Measurements from ENCODE around the gene GFRA4.

The GFRA4 gene

GRCh38 chr20:3681931-3682781 is 19.0 kb upstream of the GFRA4 start, which contains the start of gene ADAM33:
Gene ADAM33, minus strand, starts transcription at chr20:3682010. Its CDS starts 6 bp downstream, at chr20:3682004.
- Histone ChIP-seq H3K27ac (ENCODE audit: low read length) (no peak within 1 kb of the TSS), H3K4me3 (ENCODE audit: low read length) (no peak within 1 kb of the TSS), H3K36me3 (replicated peaks; ENCODE audit: insufficient read depth, low read length) (no peaks in the 10 kb centered on the region), H3K4me1 (ENCODE audit: low read length) (no peaks in the 10 kb centered on the region), H3K9me2 (replicated peaks; ENCODE audit: insufficient read depth, low read length) (no peaks in the 10 kb centered on the region), H3K9ac (ENCODE audit: low read length) (no peak within 1 kb of the TSS), H3K79me2 (ENCODE audit: low read length) (no peaks in the 10 kb centered on the region), H3F3A (ENCODE audit: insufficient read depth, low read length) (no peaks in the 10 kb centered on the region), H3K4me2 (ENCODE audit: low read depth, low read length) (no peak within 1 kb of the TSS), H3K27me3 (replicated peaks; ENCODE audit: insufficient read depth, low read length) (peaks cover 67% of the 10 kb centered on the region), H4K20me1 (ENCODE audit: insufficient read depth, low read length) (no peaks in the 10 kb centered on the region), H3K9me3 (replicated peaks; ENCODE audit: insufficient read depth, low read length) (no peaks in the 10 kb centered on the region), H2AFZ (ENCODE audit: low read length) (no peak within 1 kb of the TSS)
- no peak for DNase-seq
- TF ChIP-seq CTCF (IDR thresholded peaks at IDR 0.05; ENCODE audit: low read length): no peak
- no peak for TF ChIP-seq EZH2phosphoT487 (IDR thresholded peaks at IDR 0.05; ENCODE audit: low read length)
- no peak for TF ChIP-seq EZH2 (optimal IDR thresholded peaks at IDR 0.05; ENCODE audit: low read depth, low read length)

- Histone ChIP-seq H3K9ac (ENCODE audit: low read length) (no peak overlapping the region), H2AFZ (ENCODE audit: low read length) (no peak overlapping the region), H3K4me3 (ENCODE audit: low read length) (no peak overlapping the region), H3K36me3 (replicated peaks; ENCODE audit: insufficient read depth, low read length) (no peaks in the 10 kb centered on the region), H3K27ac (ENCODE audit: low read length) (no peak overlapping the region), H3F3A (ENCODE audit: insufficient read depth, low read length) (no peaks in the 10 kb centered on the region), H4K20me1 (ENCODE audit: insufficient read depth, low read length) (no peaks in the 10 kb centered on the region), H3K79me2 (ENCODE audit: low read length) (no peaks in the 10 kb centered on the region), H3K9me2 (replicated peaks; ENCODE audit: insufficient read depth, low read length) (no peaks in the 10 kb centered on the region), H3K27me3 (replicated peaks; ENCODE audit: insufficient read depth, low read length) (peaks cover 72% of the 10 kb centered on the region), H3K9me3 (replicated peaks; ENCODE audit: insufficient read depth, low read length) (no peaks in the 10 kb centered on the region), H3K4me1 (ENCODE audit: low read length) (no peaks in the 10 kb centered on the region), H3K4me2 (ENCODE audit: low read depth, low read length) (no peak overlapping the region)
- DNase-seq: no peak
- TF ChIP-seq EZH2 (optimal IDR thresholded peaks at IDR 0.05; ENCODE audit: low read depth, low read length): no peak
- no peak for TF ChIP-seq EZH2phosphoT487 (IDR thresholded peaks at IDR 0.05; ENCODE audit: low read length)
- no peak for TF ChIP-seq CTCF (IDR thresholded peaks at IDR 0.05; ENCODE audit: low read length)
Measured at GRCh38 chr20:3681352-3681930, 18.2 kb upstream of the GFRA4 start.

- Histone ChIP-seq H3K27me3 (replicated peaks; ENCODE audit: insufficient read depth, low read length) (peaks cover 74% of the 10 kb centered on the region), H4K20me1 (ENCODE audit: insufficient read depth, low read length) (no peaks in the 10 kb centered on the region), H3K27ac (ENCODE audit: low read length) (no peak overlapping the region), H3K4me1 (ENCODE audit: low read length) (no peaks in the 10 kb centered on the region), H3K4me3 (ENCODE audit: low read length) (no peak overlapping the region), H3K79me2 (ENCODE audit: low read length) (no peaks in the 10 kb centered on the region), H3K4me2 (ENCODE audit: low read depth, low read length) (no peak overlapping the region), H3F3A (ENCODE audit: insufficient read depth, low read length) (no peaks in the 10 kb centered on the region), H3K9me2 (replicated peaks; ENCODE audit: insufficient read depth, low read length) (no peaks in the 10 kb centered on the region), H2AFZ (ENCODE audit: low read length) (no peak overlapping the region), H3K9me3 (replicated peaks; ENCODE audit: insufficient read depth, low read length) (no peaks in the 10 kb centered on the region), H3K36me3 (replicated peaks; ENCODE audit: insufficient read depth, low read length) (no peaks in the 10 kb centered on the region), H3K9ac (ENCODE audit: low read length) (no peak overlapping the region)
- DNase-seq: no peak
- TF ChIP-seq EZH2phosphoT487 (IDR thresholded peaks at IDR 0.05; ENCODE audit: low read length): no peak
- no peak for TF ChIP-seq EZH2 (optimal IDR thresholded peaks at IDR 0.05; ENCODE audit: low read depth, low read length)
- TF ChIP-seq CTCF (IDR thresholded peaks at IDR 0.05; ENCODE audit: low read length): no peak
Measured at GRCh38 chr20:3680701-3681351, 17.6 kb upstream of the GFRA4 start.

All from MM.1S (cell line).